Ascending aorta (tissue), 2 donors: Measurements from ENCODE around the gene CREB5. TPM values are rescaled to one million over a fixed set of nuclear protein-coding genes. Genes with fewer than 3 reads are reported as not detected.

Source experiments
- DNase-seq, 2 donors: peaks; one replicate each; pipeline ENCODE4 v3.0.0-alpha.2; 2019; ENCODE audit warnings: low spot score in 2 of 2
- H3K27ac ChIP-seq, 2 donors: fragments of 200-600 bp; sonication (generic); one replicate each; pipeline ENCODE4 v1.5.1; 2016 to 2017; ENCODE audit warnings: mild to moderate bottlenecking in 1 of 2
- H3K27me3 ChIP-seq: fragments of 200-600 bp; sonication (generic); one replicate; pipeline ENCODE4 v1.5.1; 2017
- H3K36me3 ChIP-seq, 2 donors: fragments of 200-600 bp; sonication (generic); one replicate each; pipeline ENCODE4 v1.5.1; 2016
- H3K4me1 ChIP-seq, 2 donors: fragments of 200-600 bp; sonication (generic); one replicate each; pipeline ENCODE4 v1.5.1; 2016 to 2017; ENCODE audit warnings: mild to moderate bottlenecking in 1 of 2
- H3K4me3 ChIP-seq, 2 donors: fragments of 200-600 bp; sonication (generic); one replicate each; pipeline ENCODE4 v1.5.1; 2016 to 2017; ENCODE audit warnings: mild to moderate bottlenecking in 1 of 2
- H3K9me3 ChIP-seq, 2 donors: fragments of 200-600 bp; sonication (generic); one replicate each; pipeline ENCODE4 v1.5.1; 2016
- CTCF ChIP-seq, 3 experiments: fragments of 200-600 bp in 2 of 3; fragments of 450-650 bp in 1 of 3; sonication (generic) in 2 of 3; IDR thresholded peaks; one replicate each; pipeline ENCODE4 v1.5.1; 2016 to 2019; ENCODE audit warnings: antibody characterized with exemption in 3 of 3, mild to moderate bottlenecking in 1 of 3, moderate library complexity in 1 of 3
- intact Hi-C: fragments of 100-400 bp; cut with DNase I; formaldehyde crosslinking; loops from one replicate; pipeline ENCODE4 v1.15.1; 2023
- total RNA-seq: library from RNA; depleted of rRNA; stranded (reverse); fragments of >200 nt; gene quantifications from one replicate; pipeline ENCODE4 v1.1.0, GENCODE V29; 2016

CREB5 gene
- total RNA-seq, 1 donor from 2014 or later, result 143 TPM

- TF ChIP-seq CTCF (IDR thresholded peaks at IDR 0.05), result no peak
- DNase-seq, result no peak
- Histone ChIP-seq H3K27me3 (no peaks in the 10 kb centered on the region), H3K9me3 (no peaks in the 10 kb centered on the region), H3K36me3 (no peaks in the 10 kb centered on the region), H3K27ac (no peak overlapping the region), H3K4me3 (no peak overlapping the region), H3K4me1 (no peaks in the 10 kb centered on the region)
- intact Hi-C loops, result no loop called here
These were observed 145.9 kb downstream of the CREB5 start for GRCh38 chr7:28558236-28558635.

GRCh38 chr7:28560767-28561166 lies 148.4 kb downstream of the CREB5 start:
- TF ChIP-seq CTCF (IDR thresholded peaks at IDR 0.05), result no peak
- Histone ChIP-seq H3K36me3 (no peaks in the 10 kb centered on the region), H3K4me1 (no peaks in the 10 kb centered on the region), H3K9me3 (no peaks in the 10 kb centered on the region), H3K27ac (no peak overlapping the region), H3K27me3 (no peaks in the 10 kb centered on the region), H3K4me3 (no peak overlapping the region)
- intact Hi-C loops, result no loop called here
- DNase-seq, result no peak

- no peak overlapping the region for H3K4me3 ChIP-seq
- no peak for TF ChIP-seq CTCF (IDR thresholded peaks at IDR 0.05)
- intact Hi-C loops, result no loop called here
- H3K27me3 ChIP-seq, result no peaks in the 10 kb centered on the region
- DNase-seq, result no peak
- no peaks in the 10 kb centered on the region for H3K4me1 ChIP-seq
- H3K9me3 ChIP-seq, result no peaks in the 10 kb centered on the region
- no peak overlapping the region for H3K27ac ChIP-seq
- H3K36me3 ChIP-seq, result no peaks in the 10 kb centered on the region
These were observed 151.7 kb downstream of the CREB5 start for GRCh38 chr7:28564033-28564432.

GRCh38 chr7:28564755-28565374 lies 152.5 kb downstream of the CREB5 start:
- H3K36me3 ChIP-seq, result no peaks in the 10 kb centered on the region
- intact Hi-C loops, result no loop called here
- H3K27ac ChIP-seq, result no peak overlapping the region
- no peak overlapping the region for H3K4me3 ChIP-seq
- TF ChIP-seq CTCF (IDR thresholded peaks at IDR 0.05), result no peak
- no peaks in the 10 kb centered on the region for H3K9me3 ChIP-seq
- H3K27me3 ChIP-seq, result no peaks in the 10 kb centered on the region
- no peaks in the 10 kb centered on the region for H3K4me1 ChIP-seq
- DNase-seq, result no peak

GRCh38 chr7:28565980-28566379 lies 153.7 kb downstream of the CREB5 start:
- DNase-seq, result no peak
- H3K4me1 ChIP-seq, result no peaks in the 10 kb centered on the region
- no peak overlapping the region for H3K4me3 ChIP-seq
- no peaks in the 10 kb centered on the region for H3K27me3 ChIP-seq
- H3K36me3 ChIP-seq, result no peaks in the 10 kb centered on the region
- no peak overlapping the region for H3K27ac ChIP-seq
- no peak for TF ChIP-seq CTCF (IDR thresholded peaks at IDR 0.05)
- H3K9me3 ChIP-seq, result no peaks in the 10 kb centered on the region
- intact Hi-C loops, result no loop called here
